GM10248 (cell line): ENCODE data around the gene PKD2L2.

Experiments
- CTCF ChIA-PET: fragments of 300-600 bp; sonication (Branson Sonifier 250); formaldehyde crosslinking; extraction: SDS; loops from one replicate; lab custom pipeline; 2021; ENCODE audit warnings: antibody characterized with exemption; lab: Yijun Ruan, JAX
- POLR2A ChIA-PET: fragments of 350-650 bp; sonication (Branson Sonifier 250); formaldehyde crosslinking; extraction: SDS; loops from one replicate; lab custom pipeline; 2020; ENCODE audit warnings: antibody characterized with exemption; lab: Yijun Ruan, JAX
- DNase-seq: peaks from one replicate; pipeline ENCODE4 v3.0.0; 2012; ENCODE audit errors: extremely low spot score
- CTCF ChIP-seq: IDR thresholded peaks from 2 replicates; pipeline ENCODE4 v1.5.1; 2012; ENCODE audit warnings: mild to moderate bottlenecking, low read depth; ENCODE audit errors: extremely low read depth, missing control alignments, control extremely low read depth

The PKD2L2 gene

DNA sequence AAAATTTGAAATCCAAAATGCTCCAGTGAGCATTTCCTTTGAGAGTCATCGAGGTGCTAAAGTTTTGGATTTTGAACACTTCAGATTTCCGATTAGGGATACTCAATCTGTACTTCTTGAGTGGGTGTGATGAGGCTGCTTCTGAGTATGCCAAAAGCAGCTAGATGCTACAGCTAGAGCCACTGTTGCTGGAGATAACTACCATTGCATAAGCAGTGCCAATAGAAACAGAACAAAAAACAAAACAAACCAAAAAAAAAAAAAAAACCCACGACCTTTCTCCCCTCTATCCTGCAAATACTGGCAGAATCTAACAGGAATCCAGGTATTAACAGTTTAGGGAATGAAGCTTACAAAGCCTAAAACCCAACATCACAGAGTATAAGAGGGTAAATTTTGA is 43.5 kb downstream of the PKD2L2 start:
- CTCF ChIA-PET = interaction anchor here (1.3 kb wide), 1 partner anchor 23 kb away, joined by 6 read pairs; no protein-coding TSS in a partner anchor
- DNase-seq = no peak
- no peak for TF ChIP-seq CTCF
- POLR2A ChIA-PET = no interaction called here

DNA sequence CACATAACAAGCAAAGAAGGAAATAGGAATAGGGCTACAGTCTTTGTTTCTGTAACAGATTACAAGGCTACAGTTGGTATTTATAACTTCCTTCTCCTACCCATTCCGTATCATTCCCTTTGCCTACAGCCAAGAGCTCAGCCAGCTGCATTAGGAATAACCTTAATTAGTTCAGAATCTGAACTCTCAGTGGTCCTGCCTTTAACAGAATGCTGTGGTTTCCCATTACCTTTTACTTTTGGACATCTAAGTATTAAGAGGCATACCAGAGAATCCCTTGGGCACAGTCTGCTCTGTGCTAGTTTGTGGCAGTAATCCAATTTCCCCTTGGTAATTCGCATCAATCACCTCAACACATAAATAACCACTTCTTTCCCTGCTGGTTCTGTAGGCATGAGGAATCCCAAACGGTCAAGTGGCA is 44.2 kb downstream of the PKD2L2 start:
- no peak for TF ChIP-seq CTCF
- CTCF ChIA-PET = interaction anchor here (1.3 to 2.4 kb wide), 2 partner anchors 8 to 23 kb away, joined by 6 to 15 read pairs; no protein-coding TSS in a partner anchor
- POLR2A ChIA-PET = no interaction called here
- DNase-seq = no peak

- peak; percentile 27 for DNase-seq
- CTCF ChIA-PET = interaction anchor here (0.9 to 2.4 kb wide), 13 partner anchors 9 to 275 kb away, joined by 3 to 15 read pairs (median 4); partner anchors contain the start of gene PKD2L2
- TF ChIP-seq CTCF = no peak
- POLR2A ChIA-PET = no interaction called here
Observed at GRCh38 chr5:137935190-137935589, 45.9 kb downstream of the PKD2L2 start.

GRCh38 chr5:137935694-137936093 is 46.4 kb downstream of the PKD2L2 start:
- CTCF ChIA-PET = interaction anchor here (0.7 to 2.4 kb wide), 14 partner anchors 9 to 275 kb away, joined by 3 to 15 read pairs (median 4); partner anchors contain the start of gene PKD2L2
- no peak for TF ChIP-seq CTCF
- no peak for DNase-seq
- POLR2A ChIA-PET = no interaction called here

- TF ChIP-seq CTCF = no peak
- ChIA-PET POLR2A (no interaction called here), CTCF (interaction anchor here (0.6 to 1.3 kb wide), 3 partner anchors 25 to 159 kb away, joined by 3 to 4 read pairs (median 4); no protein-coding TSS in a partner anchor)
- no peak for DNase-seq
Observed at GRCh38 chr5:137937994-137938750, 48.9 kb downstream of the PKD2L2 start.

- ChIA-PET CTCF (interaction anchor here (0.6 to 2.3 kb wide), 3 partner anchors 10 to 160 kb away, joined by 3 to 6 read pairs (median 4); no protein-coding TSS in a partner anchor), POLR2A (no interaction called here)
- TF ChIP-seq CTCF = no peak
- peak; percentile 22 for DNase-seq
Observed at GRCh38 chr5:137938751-137939143, 49.5 kb downstream of the PKD2L2 start.
